H1 (cell line): ENCODE results near the gene PDE4B. TPM values are rescaled to one million over a fixed set of nuclear protein-coding genes. Genes with fewer than 3 reads are reported as not detected.

Experiments
- polyA plus RNA-seq, 7 experiments: library from polyadenylated mRNA; depleted of rRNA in 3 of 7; stranded (reverse) in 5 of 7; unstranded in 2 of 7; fragments of >200 nt in 5 of 7; fragments of 200-250 nt in 2 of 7; gene quantifications; 1 replicate in 5 of 7; 2 replicates in 1 of 7; 4 replicates in 1 of 7; pipeline versions ENCODE4 v1.2.1 to v1.2.3, GENCODE V29; 2011 to 2013; ENCODE audit warnings: missing spikeins in 2 of 7, mixed read lengths in 2 of 7
- total RNA-seq: library from RNA; stranded (reverse); fragmentation: NEBNext Ultra II Directional; extraction: Animal tissue kit (Norgen Biotek cat#: 25700); gene quantifications from 2 replicates; pipeline ENCODE4 v1.2.1, GENCODE V29; 2021
- TF ChIP-seq, protein P1 (sequence below): fragments of 300-600 bp; sonication (generic); IDR thresholded peaks from 2 replicates; pipeline ENCODE4 v1.7.1; 2012; ENCODE audit warnings: low read length, moderate library complexity, mild to moderate bottlenecking, inconsistent platforms; ENCODE audit not compliant: insufficient replicate concordance

The PDE4B gene
- total and polyA plus RNA-seq, 2 of the 8 experiments (the other 6 are each of a cell fraction or from before 2014, with no cell fraction given) = 5.0 to 15.1 TPM

DNA sequence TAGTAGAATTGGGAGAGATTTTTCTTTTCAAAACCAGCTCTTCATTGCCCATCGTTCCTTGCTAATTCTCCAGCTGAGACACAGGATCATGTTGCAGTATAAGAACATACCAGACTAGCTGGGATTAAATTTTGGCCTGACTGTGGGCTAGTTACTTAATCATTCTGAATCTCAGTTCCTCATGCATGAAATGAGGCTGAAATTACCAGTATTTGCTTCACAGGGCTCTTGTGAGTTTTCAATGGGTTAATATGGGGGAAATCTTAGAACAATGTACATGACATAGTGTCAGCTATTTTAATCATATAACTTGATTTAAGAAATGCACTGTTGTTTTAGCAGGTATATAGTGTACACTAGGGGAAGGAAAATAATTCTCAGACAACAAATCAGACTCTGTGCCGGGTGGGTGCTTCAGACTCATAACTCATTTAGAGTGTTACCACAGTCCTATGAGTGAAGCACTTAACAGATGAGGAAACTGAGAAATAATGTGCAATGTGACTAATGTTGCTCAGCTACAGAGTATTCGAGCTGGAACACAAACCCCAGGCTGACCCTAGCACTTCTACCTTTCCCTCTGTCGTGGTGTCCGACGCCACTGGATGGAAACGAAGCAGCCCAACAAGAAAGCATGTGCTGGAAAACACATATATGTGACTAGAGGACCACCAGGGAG is 603.7 kb downstream of the PDE4B start (continued):
- TF ChIP-seq, protein P1, sequence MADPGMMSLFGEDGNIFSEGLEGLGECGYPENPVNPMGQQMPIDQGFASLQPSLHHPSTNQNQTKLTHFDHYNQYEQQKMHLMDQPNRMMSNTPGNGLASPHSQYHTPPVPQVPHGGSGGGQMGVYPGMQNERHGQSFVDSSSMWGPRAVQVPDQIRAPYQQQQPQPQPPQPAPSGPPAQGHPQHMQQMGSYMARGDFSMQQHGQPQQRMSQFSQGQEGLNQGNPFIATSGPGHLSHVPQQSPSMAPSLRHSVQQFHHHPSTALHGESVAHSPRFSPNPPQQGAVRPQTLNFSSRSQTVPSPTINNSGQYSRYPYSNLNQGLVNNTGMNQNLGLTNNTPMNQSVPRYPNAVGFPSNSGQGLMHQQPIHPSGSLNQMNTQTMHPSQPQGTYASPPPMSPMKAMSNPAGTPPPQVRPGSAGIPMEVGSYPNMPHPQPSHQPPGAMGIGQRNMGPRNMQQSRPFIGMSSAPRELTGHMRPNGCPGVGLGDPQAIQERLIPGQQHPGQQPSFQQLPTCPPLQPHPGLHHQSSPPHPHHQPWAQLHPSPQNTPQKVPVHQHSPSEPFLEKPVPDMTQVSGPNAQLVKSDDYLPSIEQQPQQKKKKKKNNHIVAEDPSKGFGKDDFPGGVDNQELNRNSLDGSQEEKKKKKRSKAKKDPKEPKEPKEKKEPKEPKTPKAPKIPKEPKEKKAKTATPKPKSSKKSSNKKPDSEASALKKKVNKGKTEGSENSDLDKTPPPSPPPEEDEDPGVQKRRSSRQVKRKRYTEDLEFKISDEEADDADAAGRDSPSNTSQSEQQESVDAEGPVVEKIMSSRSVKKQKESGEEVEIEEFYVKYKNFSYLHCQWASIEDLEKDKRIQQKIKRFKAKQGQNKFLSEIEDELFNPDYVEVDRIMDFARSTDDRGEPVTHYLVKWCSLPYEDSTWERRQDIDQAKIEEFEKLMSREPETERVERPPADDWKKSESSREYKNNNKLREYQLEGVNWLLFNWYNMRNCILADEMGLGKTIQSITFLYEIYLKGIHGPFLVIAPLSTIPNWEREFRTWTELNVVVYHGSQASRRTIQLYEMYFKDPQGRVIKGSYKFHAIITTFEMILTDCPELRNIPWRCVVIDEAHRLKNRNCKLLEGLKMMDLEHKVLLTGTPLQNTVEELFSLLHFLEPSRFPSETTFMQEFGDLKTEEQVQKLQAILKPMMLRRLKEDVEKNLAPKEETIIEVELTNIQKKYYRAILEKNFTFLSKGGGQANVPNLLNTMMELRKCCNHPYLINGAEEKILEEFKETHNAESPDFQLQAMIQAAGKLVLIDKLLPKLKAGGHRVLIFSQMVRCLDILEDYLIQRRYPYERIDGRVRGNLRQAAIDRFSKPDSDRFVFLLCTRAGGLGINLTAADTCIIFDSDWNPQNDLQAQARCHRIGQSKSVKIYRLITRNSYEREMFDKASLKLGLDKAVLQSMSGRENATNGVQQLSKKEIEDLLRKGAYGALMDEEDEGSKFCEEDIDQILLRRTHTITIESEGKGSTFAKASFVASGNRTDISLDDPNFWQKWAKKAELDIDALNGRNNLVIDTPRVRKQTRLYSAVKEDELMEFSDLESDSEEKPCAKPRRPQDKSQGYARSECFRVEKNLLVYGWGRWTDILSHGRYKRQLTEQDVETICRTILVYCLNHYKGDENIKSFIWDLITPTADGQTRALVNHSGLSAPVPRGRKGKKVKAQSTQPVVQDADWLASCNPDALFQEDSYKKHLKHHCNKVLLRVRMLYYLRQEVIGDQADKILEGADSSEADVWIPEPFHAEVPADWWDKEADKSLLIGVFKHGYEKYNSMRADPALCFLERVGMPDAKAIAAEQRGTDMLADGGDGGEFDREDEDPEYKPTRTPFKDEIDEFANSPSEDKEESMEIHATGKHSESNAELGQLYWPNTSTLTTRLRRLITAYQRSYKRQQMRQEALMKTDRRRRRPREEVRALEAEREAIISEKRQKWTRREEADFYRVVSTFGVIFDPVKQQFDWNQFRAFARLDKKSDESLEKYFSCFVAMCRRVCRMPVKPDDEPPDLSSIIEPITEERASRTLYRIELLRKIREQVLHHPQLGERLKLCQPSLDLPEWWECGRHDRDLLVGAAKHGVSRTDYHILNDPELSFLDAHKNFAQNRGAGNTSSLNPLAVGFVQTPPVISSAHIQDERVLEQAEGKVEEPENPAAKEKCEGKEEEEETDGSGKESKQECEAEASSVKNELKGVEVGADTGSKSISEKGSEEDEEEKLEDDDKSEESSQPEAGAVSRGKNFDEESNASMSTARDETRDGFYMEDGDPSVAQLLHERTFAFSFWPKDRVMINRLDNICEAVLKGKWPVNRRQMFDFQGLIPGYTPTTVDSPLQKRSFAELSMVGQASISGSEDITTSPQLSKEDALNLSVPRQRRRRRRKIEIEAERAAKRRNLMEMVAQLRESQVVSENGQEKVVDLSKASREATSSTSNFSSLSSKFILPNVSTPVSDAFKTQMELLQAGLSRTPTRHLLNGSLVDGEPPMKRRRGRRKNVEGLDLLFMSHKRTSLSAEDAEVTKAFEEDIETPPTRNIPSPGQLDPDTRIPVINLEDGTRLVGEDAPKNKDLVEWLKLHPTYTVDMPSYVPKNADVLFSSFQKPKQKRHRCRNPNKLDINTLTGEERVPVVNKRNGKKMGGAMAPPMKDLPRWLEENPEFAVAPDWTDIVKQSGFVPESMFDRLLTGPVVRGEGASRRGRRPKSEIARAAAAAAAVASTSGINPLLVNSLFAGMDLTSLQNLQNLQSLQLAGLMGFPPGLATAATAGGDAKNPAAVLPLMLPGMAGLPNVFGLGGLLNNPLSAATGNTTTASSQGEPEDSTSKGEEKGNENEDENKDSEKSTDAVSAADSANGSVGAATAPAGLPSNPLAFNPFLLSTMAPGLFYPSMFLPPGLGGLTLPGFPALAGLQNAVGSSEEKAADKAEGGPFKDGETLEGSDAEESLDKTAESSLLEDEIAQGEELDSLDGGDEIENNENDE = no peak
- TF ChIP-seq, all 59 proteins: peak for 0
